ENCODE data around the gene CCDC88C. TPM values are rescaled to one million over a fixed set of nuclear protein-coding genes. Genes with fewer than 3 reads are reported as not detected.

The CCDC88C gene
- total and polyA plus RNA-seq, 4 donors, result 16.5 to 66.0 (median 32.1) TPM

DNA sequence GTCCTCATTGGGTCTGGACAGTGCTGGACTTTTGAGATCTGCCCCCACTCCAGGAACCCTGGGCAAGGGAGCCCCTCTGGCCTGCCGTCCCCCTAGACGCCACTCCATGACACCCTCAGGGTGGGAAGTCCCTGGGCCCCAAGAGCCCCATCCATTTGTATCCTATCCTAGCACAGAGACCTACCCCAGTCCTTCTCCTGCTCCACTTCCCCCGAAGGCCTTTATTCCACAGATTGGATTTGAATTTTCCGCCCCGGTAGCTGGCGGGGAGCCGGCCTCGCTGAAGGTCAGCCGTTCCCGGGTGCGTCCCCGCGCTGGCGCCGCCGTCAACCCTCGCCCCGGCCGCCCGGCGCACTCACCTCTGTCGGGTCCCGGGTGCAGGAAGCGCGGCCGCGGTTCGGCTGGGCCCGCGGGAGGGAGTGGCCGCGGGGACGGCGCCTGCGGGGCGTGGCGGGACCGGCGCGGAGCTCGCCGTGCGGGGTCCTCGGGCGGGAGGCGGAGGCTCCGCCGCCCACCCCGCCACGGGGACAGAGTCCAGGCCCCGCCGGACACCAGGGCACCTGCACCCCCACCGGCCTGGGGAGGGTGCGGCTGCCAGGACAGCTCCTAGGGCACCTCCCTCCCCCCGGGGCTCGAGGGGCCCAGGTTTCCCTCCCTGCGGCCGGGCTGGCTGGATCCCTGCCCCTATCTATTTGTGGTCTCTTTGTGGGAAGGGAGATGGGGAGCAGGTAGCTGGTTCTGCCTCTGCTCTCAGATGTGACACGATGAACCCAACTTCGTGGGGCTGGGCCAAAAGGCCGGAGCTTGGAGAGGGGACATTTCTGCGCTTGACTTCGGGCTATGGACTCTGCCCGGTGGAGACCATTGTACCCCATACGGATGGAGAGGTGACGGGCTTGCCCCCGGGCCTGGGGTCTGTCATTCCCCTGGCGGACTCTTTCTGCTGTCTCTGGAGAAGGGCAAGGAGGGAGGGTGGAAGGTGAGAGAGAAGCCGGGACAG, 153.2 kb downstream of the CCDC88C start:
- peaks cover 0 to 3% (median 0%) of the 10 kb centered on the region in 4 donors for H3K9me3 ChIP-seq (ENCODE audit: control insufficient read depth in 4 of 4, insufficient read depth in 3 of 4, low read length in 3 of 4)
- TF ChIP-seq, protein P1, sequence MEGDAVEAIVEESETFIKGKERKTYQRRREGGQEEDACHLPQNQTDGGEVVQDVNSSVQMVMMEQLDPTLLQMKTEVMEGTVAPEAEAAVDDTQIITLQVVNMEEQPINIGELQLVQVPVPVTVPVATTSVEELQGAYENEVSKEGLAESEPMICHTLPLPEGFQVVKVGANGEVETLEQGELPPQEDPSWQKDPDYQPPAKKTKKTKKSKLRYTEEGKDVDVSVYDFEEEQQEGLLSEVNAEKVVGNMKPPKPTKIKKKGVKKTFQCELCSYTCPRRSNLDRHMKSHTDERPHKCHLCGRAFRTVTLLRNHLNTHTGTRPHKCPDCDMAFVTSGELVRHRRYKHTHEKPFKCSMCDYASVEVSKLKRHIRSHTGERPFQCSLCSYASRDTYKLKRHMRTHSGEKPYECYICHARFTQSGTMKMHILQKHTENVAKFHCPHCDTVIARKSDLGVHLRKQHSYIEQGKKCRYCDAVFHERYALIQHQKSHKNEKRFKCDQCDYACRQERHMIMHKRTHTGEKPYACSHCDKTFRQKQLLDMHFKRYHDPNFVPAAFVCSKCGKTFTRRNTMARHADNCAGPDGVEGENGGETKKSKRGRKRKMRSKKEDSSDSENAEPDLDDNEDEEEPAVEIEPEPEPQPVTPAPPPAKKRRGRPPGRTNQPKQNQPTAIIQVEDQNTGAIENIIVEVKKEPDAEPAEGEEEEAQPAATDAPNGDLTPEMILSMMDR (IDR thresholded peaks at IDR 0.05; ENCODE audit: control extremely low read depth, extremely low read depth), result no peak
- no peak overlapping the region for H3K9ac ChIP-seq (ENCODE audit: insufficient read depth in 1 of 2, low read length in 2 of 2)
- peak overlapping the region in 1 of 2 donors; percentile 74 for H3K27ac ChIP-seq (ENCODE audit: low read depth in 1 of 2, low read length in 1 of 2)
- peaks cover 0 to 10% (median 7%) of the 10 kb centered on the region in 3 donors for H3K27me3 ChIP-seq (ENCODE audit: control insufficient read depth in 3 of 3, insufficient read depth in 3 of 3, low read length in 2 of 3)
- no peaks in the 10 kb centered on the region for H3K36me3 ChIP-seq (ENCODE audit: control insufficient read depth in 4 of 4, insufficient read depth in 4 of 4, low read length in 4 of 4)
- 12 to 16% methylated on average over 45 to 69 of the region's 69 CpGs for WGBS, 2 donors
- peaks cover 0 to 9% (median 7%) of the 10 kb centered on the region in 5 donors for H3K4me1 ChIP-seq (ENCODE audit: control insufficient read depth in 5 of 5, insufficient read depth in 5 of 5, low read length in 5 of 5)
- ATAC-seq (ENCODE audit: insufficient read depth, low FRiP score) (peak; percentile 39), DNase-seq (peak in 1 of 3 donors; percentile 20)
- peak overlapping the region; percentile 46 for H3K4me3 ChIP-seq

DNA sequence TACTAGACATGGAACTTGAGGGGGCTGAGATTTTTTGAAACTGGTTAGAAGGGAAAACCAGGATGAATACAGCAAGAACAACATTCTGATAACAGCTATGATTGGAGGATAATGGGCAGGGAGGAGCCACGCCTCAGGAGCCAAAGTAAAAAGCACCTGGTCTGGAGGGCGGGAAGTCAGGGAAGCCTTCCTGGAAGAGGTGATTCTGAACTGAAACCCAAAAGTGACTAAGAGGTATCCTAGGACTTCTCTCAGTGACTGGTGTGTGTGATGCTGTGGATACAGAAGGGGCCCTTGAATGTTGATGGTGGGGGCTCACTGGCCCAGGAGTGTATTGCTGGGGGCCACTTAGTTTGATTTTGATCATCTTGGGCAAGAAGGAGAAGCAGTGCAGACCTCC, 154.3 kb downstream of the CCDC88C start:
- DNase-seq (no peak), ATAC-seq (ENCODE audit: insufficient read depth, low FRiP score) (no peak)
- Histone ChIP-seq H3K27ac (ENCODE audit: low read depth in 1 of 2, low read length in 1 of 2) (no peak overlapping the region), H3K4me1 (ENCODE audit: control insufficient read depth in 5 of 5, insufficient read depth in 5 of 5, low read length in 5 of 5) (peaks cover 0 to 9% (median 4%) of the 10 kb centered on the region in 5 donors), H3K4me3 (no peak overlapping the region), H3K27me3 (ENCODE audit: control insufficient read depth in 3 of 3, insufficient read depth in 3 of 3, low read length in 2 of 3) (peaks cover 0 to 10% (median 7%) of the 10 kb centered on the region in 3 donors), H3K36me3 (ENCODE audit: control insufficient read depth in 4 of 4, insufficient read depth in 4 of 4, low read length in 4 of 4) (no peaks in the 10 kb centered on the region), H3K9me3 (ENCODE audit: control insufficient read depth in 4 of 4, insufficient read depth in 3 of 4, low read length in 3 of 4) (peaks cover 0 to 3% (median 0%) of the 10 kb centered on the region in 4 donors), H3K9ac (ENCODE audit: insufficient read depth in 1 of 2, low read length in 2 of 2) (no peak overlapping the region)
- TF ChIP-seq, protein P1 (IDR thresholded peaks at IDR 0.05; ENCODE audit: control extremely low read depth, extremely low read depth), result no peak
- 97 to 98% methylated on average over 2 of the region's 2 CpGs for WGBS, 2 donors

DNA sequence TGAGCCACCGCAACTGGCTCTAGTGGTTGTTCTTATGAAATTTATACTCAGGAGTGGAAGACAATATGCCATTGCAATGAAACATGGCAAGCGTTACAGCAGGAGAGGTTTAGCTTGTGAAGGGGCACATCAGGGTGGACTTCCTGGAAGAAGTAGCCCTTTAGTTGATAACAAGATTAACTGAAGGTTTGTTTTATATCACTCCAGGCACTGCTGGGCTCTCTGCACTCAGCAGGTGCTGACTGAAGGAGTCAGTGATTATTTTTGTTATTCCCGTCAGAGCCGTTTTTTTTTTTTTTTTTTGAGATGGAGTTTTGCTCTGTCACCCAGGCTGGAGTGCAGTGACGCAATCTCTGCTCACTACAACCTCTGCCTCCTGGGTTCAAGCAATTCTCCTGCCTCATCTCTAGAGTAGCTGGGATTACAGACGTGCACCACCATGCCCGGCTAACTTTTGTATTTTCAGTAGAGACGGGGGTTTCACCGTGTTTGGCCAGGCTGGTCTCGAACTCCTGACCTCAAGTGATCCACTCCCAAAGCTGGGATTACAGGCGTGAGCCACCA, 155.6 kb downstream of the CCDC88C start:
- Histone ChIP-seq H3K27me3 (ENCODE audit: control insufficient read depth in 3 of 3, insufficient read depth in 3 of 3, low read length in 2 of 3) (peaks cover 0 to 10% (median 7%) of the 10 kb centered on the region in 3 donors), H3K9me3 (ENCODE audit: control insufficient read depth in 4 of 4, insufficient read depth in 3 of 4, low read length in 3 of 4) (peaks cover 0 to 3% (median 0%) of the 10 kb centered on the region in 4 donors), H3K4me1 (ENCODE audit: control insufficient read depth in 5 of 5, insufficient read depth in 5 of 5, low read length in 5 of 5) (peaks cover 0 to 11% (median 7%) of the 10 kb centered on the region in 5 donors), H3K27ac (ENCODE audit: low read depth in 1 of 2, low read length in 1 of 2) (no peak overlapping the region), H3K9ac (ENCODE audit: insufficient read depth in 1 of 2, low read length in 2 of 2) (no peak overlapping the region), H3K4me3 (no peak overlapping the region), H3K36me3 (ENCODE audit: control insufficient read depth in 4 of 4, insufficient read depth in 4 of 4, low read length in 4 of 4) (no peaks in the 10 kb centered on the region)
- DNase-seq, result no peak
- no peak for ATAC-seq (ENCODE audit: insufficient read depth, low FRiP score)
- TF ChIP-seq, protein P1 (IDR thresholded peaks at IDR 0.05; ENCODE audit: control extremely low read depth, extremely low read depth), result no peak
- WGBS, 2 donors, result 77 to 82% methylated on average over 11 of the region's 11 CpGs

All from lung (tissue), 12 donors.